ENCODE results near the gene ACOT11.

- TF ChIP-seq CTCF (IDR thresholded peaks at IDR 0.05) (no peak), POLR2A (IDR thresholded peaks at IDR 0.05) (no peak)
These were observed 98.0 kb downstream of the ACOT11 start for GRCh38 chr1:54645806-54646676.
